Breast epithelium (tissue), 4 donors: Measurements from ENCODE around the gene PTPRN2. TPM values are rescaled to one million over a fixed set of nuclear protein-coding genes. Genes with fewer than 3 reads are reported as not detected.
A peak's percentile ranks its signal among the peaks of the same experiment; 100 is the strongest.

Experiments used
- DNase-seq, 2 donors: peaks; one replicate each; pipeline ENCODE4 v3.0.0-alpha.2; 2019; ENCODE audit warnings: low spot score in 2 of 2
- H3K27ac ChIP-seq, 2 donors: fragments of 200-600 bp; sonication (generic) in 1 of 2; one replicate each; pipeline ENCODE4 v1.5.1; 2016 to 2019; ENCODE audit warnings: mild to moderate bottlenecking in 1 of 2
- H3K27me3 ChIP-seq, 2 donors: fragments of 200-600 bp; sonication (generic) in 1 of 2; one replicate each; pipeline versions ENCODE4 v1.5.1 to v1.6.0; 2017 to 2019; ENCODE audit warnings: control low read depth in 1 of 2, mild to moderate bottlenecking in 1 of 2
- H3K36me3 ChIP-seq: fragments of 200-600 bp; one replicate; pipeline ENCODE4 v1.5.1; 2019
- H3K4me1 ChIP-seq, 2 donors: fragments of 200-600 bp; sonication (generic); one replicate each; pipeline ENCODE4 v1.5.1; 2016 to 2019; ENCODE audit warnings: control low read depth in 1 of 2
- H3K4me3 ChIP-seq, 3 donors: fragments of 200-600 bp; sonication (generic); 1 replicate in 2 of 3; 2 replicates in 1 of 3; pipeline ENCODE4 v1.5.1; 2016 to 2019; ENCODE audit warnings: mild to moderate bottlenecking in 3 of 3, moderate library complexity in 2 of 3
- H3K9me3 ChIP-seq, 2 donors: fragments of 200-600 bp; sonication (generic) in 1 of 2; one replicate each; pipeline ENCODE4 v1.5.1; 2016 to 2019; ENCODE audit warnings: control low read depth in 1 of 2
- CTCF ChIP-seq, 3 donors: fragments of 450-650 bp; IDR thresholded peaks; one replicate each; pipeline ENCODE4 v1.5.1; 2016 to 2017; ENCODE audit warnings: antibody characterized with exemption in 3 of 3, mild to moderate bottlenecking in 3 of 3, moderate library complexity in 3 of 3
- POLR2A ChIP-seq: fragments of 450-650 bp; IDR thresholded peaks from one replicate; pipeline ENCODE4 v1.6.1; 2016; ENCODE audit warnings: antibody characterized with exemption, mild to moderate bottlenecking, moderate library complexity
- POLR2AphosphoS5 ChIP-seq, 3 donors: sonication (generic); formaldehyde crosslinking; IDR thresholded peaks; one replicate each; pipeline ENCODE4 v1.6.1; 2017; ENCODE audit warnings: antibody characterized with exemption in 3 of 3
- intact Hi-C: fragments of 100-400 bp; cut with DNase I; formaldehyde crosslinking; loops from one replicate; pipeline ENCODE4 v1.15.1; 2023; ENCODE audit warnings: low total_unique reads
- total RNA-seq, 3 donors: library from RNA; depleted of rRNA; stranded (reverse); fragments of >200 nt; gene quantifications; one replicate each; pipeline ENCODE4 v1.1.0, GENCODE V29; 2016

PTPRN2 gene
- total RNA-seq, 3 donors from 2014 or later, result 1.6 to 2.2 (median 2.2) TPM

- Histone ChIP-seq H3K27ac (no peak overlapping the region), H3K27me3 (peaks cover 0 to 6% of the 10 kb centered on the region in 2 donors), H3K4me3 (no peak overlapping the region), H3K36me3 (no peaks in the 10 kb centered on the region), H3K9me3 (peaks cover 0 to 8% of the 10 kb centered on the region in 2 donors), H3K4me1 (no peaks in the 10 kb centered on the region)
- TF ChIP-seq POLR2A, result no peak
- TF ChIP-seq POLR2AphosphoS5 (IDR thresholded peaks at IDR 0.05), result no peak
- TF ChIP-seq CTCF (IDR thresholded peaks at IDR 0.05), result no peak
- intact Hi-C loops, result no loop called here
- peak in 1 of 2 donors; percentile 24 for DNase-seq
Measured at GRCh38 chr7:158044482-158044823, 543.2 kb downstream of the PTPRN2 start.

- Histone ChIP-seq H3K4me1 (no peaks in the 10 kb centered on the region), H3K27ac (no peak overlapping the region), H3K27me3 (peaks cover 0 to 6% of the 10 kb centered on the region in 2 donors), H3K9me3 (peaks cover 6 to 15% of the 10 kb centered on the region in 2 donors), H3K36me3 (no peaks in the 10 kb centered on the region), H3K4me3 (no peak overlapping the region)
- peak in 1 of 2 donors; percentile 38 for DNase-seq
- TF ChIP-seq POLR2AphosphoS5 (IDR thresholded peaks at IDR 0.05) (no peak), POLR2A (no peak), CTCF (IDR thresholded peaks at IDR 0.05) (no peak)
- intact Hi-C loops, result no loop called here
Measured at GRCh38 chr7:158043551-158044481, 543.8 kb downstream of the PTPRN2 start.

- peaks cover 7 to 16% of the 10 kb centered on the region in 2 donors for H3K9me3 ChIP-seq
- H3K27me3 ChIP-seq, result peaks cover 0 to 6% of the 10 kb centered on the region in 2 donors
- DNase-seq, result peak in 1 of 2 donors; percentile 22
- intact Hi-C loops, result no loop called here
- TF ChIP-seq CTCF (IDR thresholded peaks at IDR 0.05) (no peak), POLR2A (no peak), POLR2AphosphoS5 (IDR thresholded peaks at IDR 0.05) (no peak)
- H3K4me3 ChIP-seq, result no peak overlapping the region
- no peaks in the 10 kb centered on the region for H3K36me3 ChIP-seq
- H3K27ac ChIP-seq, result no peak overlapping the region
- H3K4me1 ChIP-seq, result no peaks in the 10 kb centered on the region
Measured at GRCh38 chr7:158042156-158042880, 545.3 kb downstream of the PTPRN2 start.

- Histone ChIP-seq H3K27me3 (no peaks in the 10 kb centered on the region), H3K4me3 (no peak overlapping the region), H3K36me3 (no peaks in the 10 kb centered on the region), H3K27ac (no peak overlapping the region), H3K9me3 (peaks cover 7 to 16% of the 10 kb centered on the region in 2 donors), H3K4me1 (no peaks in the 10 kb centered on the region)
- no peak for DNase-seq
- intact Hi-C loops, result no loop called here
- no peak for TF ChIP-seq CTCF (IDR thresholded peaks at IDR 0.05)
- no peak for TF ChIP-seq POLR2AphosphoS5 (IDR thresholded peaks at IDR 0.05)
- TF ChIP-seq POLR2A, result no peak
Measured at GRCh38 chr7:158040199-158040598, 547.4 kb downstream of the PTPRN2 start.

GRCh38 chr7:158039270-158039669 lies 548.4 kb downstream of the PTPRN2 start:
- no peak for TF ChIP-seq POLR2A
- no peak for TF ChIP-seq POLR2AphosphoS5 (IDR thresholded peaks at IDR 0.05)
- H3K27me3 ChIP-seq, result no peaks in the 10 kb centered on the region
- no peak overlapping the region for H3K27ac ChIP-seq
- no peaks in the 10 kb centered on the region for H3K4me1 ChIP-seq
- no peak overlapping the region for H3K4me3 ChIP-seq
- intact Hi-C loops, result no loop called here
- DNase-seq, result peak in 1 of 2 donors; percentile 12
- no peaks in the 10 kb centered on the region for H3K36me3 ChIP-seq
- peaks cover 7 to 16% of the 10 kb centered on the region in 2 donors for H3K9me3 ChIP-seq
